Measurements from ENCODE around the gene LYPD8. TPM values are rescaled to one million over a fixed set of nuclear protein-coding genes. Genes with fewer than 3 reads are reported as not detected.

The LYPD8 gene
- total and polyA plus RNA-seq, 4 donors, result not detected

DNA sequence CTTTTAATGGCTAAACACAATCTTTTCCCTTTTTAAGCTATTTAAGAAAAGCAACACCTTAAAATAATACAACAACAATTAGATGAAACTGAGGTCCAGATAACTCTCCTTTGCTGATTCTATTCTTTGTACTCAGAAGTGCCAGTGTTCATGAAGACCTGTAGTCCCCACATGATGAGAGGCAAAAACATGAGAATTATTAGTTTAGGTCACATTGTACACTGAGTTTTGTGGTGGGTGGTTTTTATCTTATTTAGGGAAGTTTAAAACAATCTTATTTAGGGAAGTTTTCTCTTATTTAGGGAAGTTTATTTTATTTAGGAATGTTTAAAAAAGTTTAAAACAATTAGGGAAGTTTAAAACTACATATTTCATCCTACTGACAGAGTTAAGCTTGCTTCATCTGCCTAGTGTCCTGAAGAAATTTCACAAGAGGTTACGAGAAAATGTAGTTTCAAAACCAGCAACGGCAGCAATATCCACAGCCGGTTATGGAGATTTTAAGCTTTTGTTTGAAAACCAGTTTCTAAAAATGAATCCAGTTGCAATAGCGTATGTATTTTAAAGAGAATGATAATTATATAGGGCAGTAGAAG lies 45.2 kb downstream of the LYPD8 start:
- no peak overlapping the region for H3K4me3 ChIP-seq (ENCODE audit: low read depth, low read length)
- 95% methylated on average over 3 of the region's 4 CpGs for WGBS (ENCODE audit: insufficient coverage)
- no peak overlapping the region for H3K27ac ChIP-seq (ENCODE audit: low read depth, low read length)
- no peak for DNase-seq (ENCODE audit: low read depth in 4 of 6, low spot score in 6 of 6)
- no peaks in the 10 kb centered on the region for H3K4me1 ChIP-seq (ENCODE audit: control insufficient read depth, insufficient read depth, low read length)
- H3K27me3 ChIP-seq (ENCODE audit: control insufficient read depth, insufficient read depth, low read length), result no peaks in the 10 kb centered on the region
- H3K36me3 ChIP-seq (ENCODE audit: control insufficient read depth, insufficient read depth, low read length), result no peaks in the 10 kb centered on the region
- H3K9me3 ChIP-seq (ENCODE audit: control insufficient read depth, insufficient read depth, low read length), result peaks cover 17% of the 10 kb centered on the region

DNA sequence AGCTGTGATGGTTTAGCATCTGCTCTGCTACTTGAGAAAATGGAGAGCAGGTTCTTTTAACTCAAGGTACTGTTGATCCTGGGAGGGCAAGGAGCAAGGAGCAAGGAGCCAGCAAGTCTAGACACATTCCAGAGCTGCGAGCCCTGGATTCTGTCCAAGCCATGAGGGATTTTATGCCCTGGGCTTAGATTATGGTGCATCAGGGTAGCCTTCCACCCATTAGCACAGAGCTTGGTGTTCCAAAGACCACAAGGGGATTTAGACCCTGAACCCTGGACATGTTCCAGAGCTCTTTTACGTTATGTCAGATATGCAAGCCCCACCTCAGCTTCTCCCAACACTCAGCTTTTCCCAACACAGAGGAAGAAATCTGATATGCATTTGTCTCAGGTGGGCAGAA lies 51.0 kb downstream of the LYPD8 start:
- WGBS (ENCODE audit: insufficient coverage), result 70% methylated on average over 1 of the region's 2 CpGs

GRCh38 chr1:248703674-248704073 lies 51.9 kb downstream of the LYPD8 start:
- no peak overlapping the region for H3K27ac ChIP-seq (ENCODE audit: low read depth, low read length)
- WGBS (ENCODE audit: insufficient coverage), result no CpG with 5 or more reads among the region's 2 CpGs

More for the DNA sequence above, 51.0 kb downstream of the LYPD8 start:
- Histone ChIP-seq H3K36me3 (ENCODE audit: control insufficient read depth, insufficient read depth, low read length) (no peaks in the 10 kb centered on the region), H3K4me3 (ENCODE audit: low read depth, low read length) (no peak overlapping the region), H3K27ac (ENCODE audit: low read depth, low read length) (no peak overlapping the region), H3K9me3 (ENCODE audit: control insufficient read depth, insufficient read depth, low read length) (peaks cover 4% of the 10 kb centered on the region), H3K27me3 (ENCODE audit: control insufficient read depth, insufficient read depth, low read length) (no peaks in the 10 kb centered on the region), H3K4me1 (ENCODE audit: control insufficient read depth, insufficient read depth, low read length) (no peaks in the 10 kb centered on the region)
- DNase-seq (ENCODE audit: low read depth in 4 of 6, low spot score in 6 of 6), result no peak

DNA sequence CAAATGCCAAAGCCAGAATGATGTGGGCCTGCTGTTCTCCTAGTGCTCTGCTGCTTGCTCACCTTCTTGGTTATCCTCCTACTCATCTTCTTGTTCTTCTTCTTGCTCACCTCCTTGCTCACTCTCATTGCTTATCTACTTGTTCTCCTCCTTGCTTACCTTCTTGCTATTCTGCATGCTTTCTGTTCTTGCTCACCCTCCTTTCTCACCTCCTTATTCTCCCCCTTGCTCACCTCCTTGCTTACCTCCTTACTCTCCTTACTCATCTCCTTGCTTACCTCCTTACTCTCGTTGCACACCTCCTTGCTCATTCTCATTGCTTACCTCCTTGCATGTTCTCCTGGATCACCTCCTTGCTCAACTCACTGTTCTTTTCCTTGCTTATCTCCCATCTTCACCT lies 52.8 kb downstream of the LYPD8 start, which contains the start of gene OR14I1:
Gene OR14I1, minus strand, starts transcription at position 53 of the 400 bp plus-strand sequence.
- peaks cover 2% of the 10 kb centered on the region for H3K9me3 ChIP-seq (ENCODE audit: control insufficient read depth, insufficient read depth, low read length)
- WGBS (ENCODE audit: insufficient coverage), result 76% methylated on average over 1 of the region's 1 CpG

More at GRCh38 chr1:248703674-248704073, 51.9 kb downstream of the LYPD8 start:
- Histone ChIP-seq H3K27me3 (ENCODE audit: control insufficient read depth, insufficient read depth, low read length) (no peaks in the 10 kb centered on the region), H3K4me1 (ENCODE audit: control insufficient read depth, insufficient read depth, low read length) (no peaks in the 10 kb centered on the region), H3K4me3 (ENCODE audit: low read depth, low read length) (no peak overlapping the region), H3K9me3 (ENCODE audit: control insufficient read depth, insufficient read depth, low read length) (peaks cover 2% of the 10 kb centered on the region), H3K36me3 (ENCODE audit: control insufficient read depth, insufficient read depth, low read length) (no peaks in the 10 kb centered on the region)
- no peak for DNase-seq (ENCODE audit: low read depth in 4 of 6, low spot score in 6 of 6)

DNA sequence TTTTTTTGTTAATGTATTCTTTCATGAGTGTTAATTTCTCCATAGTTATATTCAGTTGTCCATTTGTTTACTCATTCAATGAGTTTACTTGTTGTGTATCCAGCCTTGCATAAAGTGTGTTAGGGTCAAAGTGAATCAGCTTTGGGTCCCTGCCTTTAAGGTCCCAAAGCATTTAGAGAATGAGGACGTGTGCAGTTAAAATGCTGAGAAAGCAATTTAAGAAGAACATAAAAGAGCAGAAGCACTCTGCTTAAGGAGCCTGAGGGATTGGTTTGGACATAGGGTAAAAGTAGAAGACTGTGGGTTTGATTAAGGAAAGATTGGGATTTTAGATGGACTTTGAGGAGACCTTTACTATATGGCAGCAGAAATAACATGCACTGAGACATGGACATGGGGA lies 56.5 kb downstream of the LYPD8 start:
- H3K4me3 ChIP-seq (ENCODE audit: low read depth, low read length), result no peak overlapping the region
- no peak for DNase-seq (ENCODE audit: low read depth in 4 of 6, low spot score in 6 of 6)
- H3K27ac ChIP-seq (ENCODE audit: low read depth, low read length), result no peak overlapping the region
- no peaks in the 10 kb centered on the region for H3K27me3 ChIP-seq (ENCODE audit: control insufficient read depth, insufficient read depth, low read length)
- no peaks in the 10 kb centered on the region for H3K36me3 ChIP-seq (ENCODE audit: control insufficient read depth, insufficient read depth, low read length)
- H3K4me1 ChIP-seq (ENCODE audit: control insufficient read depth, insufficient read depth, low read length), result no peaks in the 10 kb centered on the region
- H3K9me3 ChIP-seq (ENCODE audit: control insufficient read depth, insufficient read depth, low read length), result peaks cover 4% of the 10 kb centered on the region
- 63% methylated on average over 1 of the region's 1 CpG for WGBS (ENCODE audit: insufficient coverage)

More for the DNA sequence above, 52.8 kb downstream of the LYPD8 start, which contains the start of gene OR14I1:
- no peaks in the 10 kb centered on the region for H3K36me3 ChIP-seq (ENCODE audit: control insufficient read depth, insufficient read depth, low read length)
- no peaks in the 10 kb centered on the region for H3K27me3 ChIP-seq (ENCODE audit: control insufficient read depth, insufficient read depth, low read length)
- no peak for DNase-seq (ENCODE audit: low read depth in 4 of 6, low spot score in 6 of 6)
- no peak within 1 kb of the TSS for H3K27ac ChIP-seq (ENCODE audit: low read depth, low read length)
- no peaks in the 10 kb centered on the region for H3K4me1 ChIP-seq (ENCODE audit: control insufficient read depth, insufficient read depth, low read length)
- H3K4me3 ChIP-seq (ENCODE audit: low read depth, low read length), result no peak within 1 kb of the TSS

DNA sequence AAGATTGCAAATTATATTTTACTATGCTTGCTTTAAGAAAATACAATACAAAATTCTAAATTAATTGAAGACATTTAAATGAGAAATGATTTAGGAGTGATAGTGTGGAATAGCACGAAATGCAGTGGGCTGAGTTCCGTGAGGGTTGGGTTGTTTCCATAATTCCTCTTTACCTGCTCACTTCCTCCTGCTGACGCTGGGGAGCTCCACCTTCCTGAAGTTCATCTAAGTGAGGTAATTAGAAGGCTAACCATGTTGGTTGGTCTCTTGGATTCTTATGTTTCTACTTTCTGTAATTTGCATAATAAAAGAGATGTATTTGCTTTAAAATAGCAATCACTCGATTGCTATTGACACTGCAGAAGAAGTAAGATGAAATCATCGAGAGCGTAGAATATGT lies 57.7 kb downstream of the LYPD8 start:
- H3K4me1 ChIP-seq (ENCODE audit: control insufficient read depth, insufficient read depth, low read length), result no peaks in the 10 kb centered on the region
- H3K36me3 ChIP-seq (ENCODE audit: control insufficient read depth, insufficient read depth, low read length), result no peaks in the 10 kb centered on the region
- no peak for DNase-seq (ENCODE audit: low read depth in 4 of 6, low spot score in 6 of 6)
- peaks cover 4% of the 10 kb centered on the region for H3K9me3 ChIP-seq (ENCODE audit: control insufficient read depth, insufficient read depth, low read length)
- H3K4me3 ChIP-seq (ENCODE audit: low read depth, low read length), result no peak overlapping the region
- no peak overlapping the region for H3K27ac ChIP-seq (ENCODE audit: low read depth, low read length)
- 78% methylated on average over 3 of the region's 6 CpGs for WGBS (ENCODE audit: insufficient coverage)
- no peaks in the 10 kb centered on the region for H3K27me3 ChIP-seq (ENCODE audit: control insufficient read depth, insufficient read depth, low read length)

DNA sequence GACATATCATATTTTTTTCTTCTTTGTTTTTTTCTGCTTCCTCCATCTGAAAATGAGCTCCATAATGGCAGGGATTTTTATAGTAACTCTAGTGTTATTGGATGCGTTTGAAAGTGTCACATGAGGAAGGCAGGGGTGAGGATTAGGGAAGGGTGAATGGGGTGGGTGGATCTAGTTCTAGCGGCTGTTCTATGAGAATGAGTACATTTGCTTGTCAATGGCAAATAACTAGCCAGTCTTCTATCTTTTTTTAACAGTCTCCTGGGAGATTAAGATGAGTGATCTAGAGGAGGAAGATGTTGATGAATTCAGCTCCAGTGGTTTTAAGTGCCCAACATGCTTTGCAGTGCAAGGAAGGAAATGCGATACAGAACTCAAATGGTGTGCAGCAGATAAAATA lies 58.8 kb downstream of the LYPD8 start:
- H3K9me3 ChIP-seq (ENCODE audit: control insufficient read depth, insufficient read depth, low read length), result peaks cover 5% of the 10 kb centered on the region
- H3K27ac ChIP-seq (ENCODE audit: low read depth, low read length), result no peak overlapping the region
- WGBS (ENCODE audit: insufficient coverage), result 74% methylated on average over 3 of the region's 3 CpGs
- no peak overlapping the region for H3K4me3 ChIP-seq (ENCODE audit: low read depth, low read length)
- H3K27me3 ChIP-seq (ENCODE audit: control insufficient read depth, insufficient read depth, low read length), result no peaks in the 10 kb centered on the region
- H3K36me3 ChIP-seq (ENCODE audit: control insufficient read depth, insufficient read depth, low read length), result no peaks in the 10 kb centered on the region
- H3K4me1 ChIP-seq (ENCODE audit: control insufficient read depth, insufficient read depth, low read length), result no peaks in the 10 kb centered on the region
- DNase-seq (ENCODE audit: low read depth in 4 of 6, low spot score in 6 of 6), result no peak

- Histone ChIP-seq H3K9me3 (ENCODE audit: control insufficient read depth, insufficient read depth, low read length) (peaks cover 5% of the 10 kb centered on the region), H3K36me3 (ENCODE audit: control insufficient read depth, insufficient read depth, low read length) (no peaks in the 10 kb centered on the region), H3K4me1 (ENCODE audit: control insufficient read depth, insufficient read depth, low read length) (no peaks in the 10 kb centered on the region), H3K27ac (ENCODE audit: low read depth, low read length) (no peak overlapping the region), H3K27me3 (ENCODE audit: control insufficient read depth, insufficient read depth, low read length) (no peaks in the 10 kb centered on the region), H3K4me3 (ENCODE audit: low read depth, low read length) (no peak overlapping the region)
- 85% methylated on average over 2 of the region's 3 CpGs for WGBS (ENCODE audit: insufficient coverage)
- no peak for DNase-seq (ENCODE audit: low read depth in 4 of 6, low spot score in 6 of 6)
Observed at GRCh38 chr1:248696261-248696660, 59.3 kb downstream of the LYPD8 start.

GRCh38 chr1:248695451-248696132 lies 60.0 kb downstream of the LYPD8 start:
- no peak overlapping the region for H3K4me3 ChIP-seq (ENCODE audit: low read depth, low read length)
- H3K9me3 ChIP-seq (ENCODE audit: control insufficient read depth, insufficient read depth, low read length), result peaks cover 5% of the 10 kb centered on the region
- no peak overlapping the region for H3K27ac ChIP-seq (ENCODE audit: low read depth, low read length)
- H3K27me3 ChIP-seq (ENCODE audit: control insufficient read depth, insufficient read depth, low read length), result no peaks in the 10 kb centered on the region
- WGBS (ENCODE audit: insufficient coverage), result 97% methylated on average over 7 of the region's 13 CpGs
- H3K4me1 ChIP-seq (ENCODE audit: control insufficient read depth, insufficient read depth, low read length), result no peaks in the 10 kb centered on the region
- DNase-seq (ENCODE audit: low read depth in 4 of 6, low spot score in 6 of 6), result no peak
- no peaks in the 10 kb centered on the region for H3K36me3 ChIP-seq (ENCODE audit: control insufficient read depth, insufficient read depth, low read length)
